SK-N-MC (cell line): ENCODE measurements around the gene EEF1AKMT3.

ENCODE experiments used
- DNase-seq: peaks from one replicate; pipeline ENCODE4 v3.0.0-alpha.2; 2011; ENCODE audit warnings: low read depth, low spot score
- H3K27ac ChIP-seq: fragments of 200-600 bp; sonication (generic); 2 replicates; pipeline ENCODE4 v1.5.1; 2016; ENCODE audit warnings: mixed run types
- H3K36me3 ChIP-seq: fragments of 200-600 bp; sonication (generic); 2 replicates; pipeline ENCODE4 v1.6.1; 2017; ENCODE audit warnings: antibody characterized with exemption, low read length, mixed read lengths; ENCODE audit not compliant: insufficient read depth
- H3K4me3 ChIP-seq: fragments of 200-600 bp; sonication (generic); 2 replicates; pipeline ENCODE4 v1.5.1; 2016
- H3K9ac ChIP-seq: fragments of 200-600 bp; sonication (generic); 2 replicates; pipeline ENCODE4 v1.8.0; 2017; ENCODE audit warnings: mixed run types, mixed read lengths; ENCODE audit not compliant: insufficient read length
- H3K9me3 ChIP-seq: fragments of 200-600 bp; sonication (generic); 2 replicates; pipeline ENCODE4 v1.6.1; 2017; ENCODE audit warnings: low read depth, mild to moderate bottlenecking, antibody characterized with exemption, low read length, moderate library complexity, mixed read lengths
- EZH2 ChIP-seq: fragments of 200-600 bp; sonication (generic); IDR thresholded peaks from one replicate; pipeline ENCODE4 v1.6.1; 2017; ENCODE audit warnings: antibody characterized with exemption
- FOXP2 ChIP-seq: optimal IDR thresholded peaks from 2 replicates; pipeline ENCODE3; 2011; ENCODE audit warnings: mild to moderate bottlenecking, moderate library complexity; ENCODE audit not compliant: insufficient read depth; ENCODE audit errors: extremely low read length, control extremely low read depth
- POLR2AphosphoS5 ChIP-seq: IDR thresholded peaks from 2 replicates; pipeline ENCODE4 v1.6.1; 2012; ENCODE audit warnings: mild to moderate bottlenecking, low read depth, low read length, borderline replicate concordance

EEF1AKMT3 gene

DNA sequence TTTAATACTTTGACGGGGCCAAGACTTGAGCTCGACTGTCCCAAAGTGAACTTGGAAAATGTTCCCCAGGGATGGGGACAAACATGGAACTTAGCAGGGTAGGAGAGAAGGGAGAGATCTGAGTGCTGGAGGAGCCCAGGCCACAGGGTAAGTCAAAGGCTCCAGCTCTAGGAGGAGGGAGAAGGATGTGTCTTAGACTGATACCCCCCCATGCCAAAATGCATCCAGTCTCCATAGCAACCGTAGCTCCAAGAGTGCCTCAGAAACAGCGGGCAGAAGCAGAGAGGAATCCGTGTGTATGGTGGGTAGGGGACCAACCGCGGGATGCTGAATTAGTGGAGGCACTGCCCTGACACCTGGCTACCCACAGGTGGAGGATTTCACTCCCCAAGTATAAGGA lies 33.0 kb upstream of the EEF1AKMT3 start:
- H3K9ac ChIP-seq = no peak overlapping the region
- DNase-seq = no peak
- H3K27ac ChIP-seq = no peak overlapping the region
- no peaks in the 10 kb centered on the region for H3K9me3 ChIP-seq
- no peaks in the 10 kb centered on the region for H3K36me3 ChIP-seq
- no peak for TF ChIP-seq POLR2AphosphoS5
- TF ChIP-seq EZH2 = no peak
- TF ChIP-seq FOXP2 = no peak
- H3K4me3 ChIP-seq = no peak overlapping the region

DNA sequence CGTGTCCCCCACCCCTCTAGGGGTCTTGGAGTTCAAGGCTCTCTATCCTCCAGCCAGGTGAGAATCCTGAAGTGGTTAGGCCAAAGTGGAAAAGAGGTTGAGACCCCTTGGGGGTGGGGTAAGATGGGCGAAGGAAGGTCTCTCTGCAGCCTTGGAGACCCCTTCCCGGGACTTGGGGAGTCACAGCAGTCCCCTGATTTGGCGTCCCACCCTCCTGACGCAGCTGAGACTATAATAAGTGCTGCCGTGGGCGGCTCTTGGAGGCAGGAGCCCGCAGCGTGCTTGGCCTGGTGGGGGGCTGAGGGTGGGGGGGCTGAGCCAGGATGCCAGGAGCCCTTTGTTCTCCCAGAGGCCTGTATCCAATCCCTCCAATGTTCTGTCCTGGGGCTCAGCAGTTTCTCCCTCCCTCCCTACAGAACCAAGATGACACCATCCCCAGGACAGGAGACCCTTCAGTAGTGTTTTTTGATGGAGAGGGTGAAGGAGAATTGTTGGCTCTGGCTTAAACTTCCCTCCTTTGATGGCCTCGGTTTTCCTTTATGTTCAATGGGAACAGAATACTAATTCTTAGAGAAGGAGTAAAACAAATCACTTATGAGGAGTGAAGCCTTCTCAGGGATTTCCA lies 32.4 kb upstream of the EEF1AKMT3 start:
- Histone ChIP-seq H3K36me3 (no peaks in the 10 kb centered on the region), H3K9ac (no peak overlapping the region), H3K4me3 (no peak overlapping the region), H3K9me3 (no peaks in the 10 kb centered on the region), H3K27ac (no peak overlapping the region)
- no peak for DNase-seq
- TF ChIP-seq FOXP2 (no peak), POLR2AphosphoS5 (no peak), EZH2 (no peak)

DNA sequence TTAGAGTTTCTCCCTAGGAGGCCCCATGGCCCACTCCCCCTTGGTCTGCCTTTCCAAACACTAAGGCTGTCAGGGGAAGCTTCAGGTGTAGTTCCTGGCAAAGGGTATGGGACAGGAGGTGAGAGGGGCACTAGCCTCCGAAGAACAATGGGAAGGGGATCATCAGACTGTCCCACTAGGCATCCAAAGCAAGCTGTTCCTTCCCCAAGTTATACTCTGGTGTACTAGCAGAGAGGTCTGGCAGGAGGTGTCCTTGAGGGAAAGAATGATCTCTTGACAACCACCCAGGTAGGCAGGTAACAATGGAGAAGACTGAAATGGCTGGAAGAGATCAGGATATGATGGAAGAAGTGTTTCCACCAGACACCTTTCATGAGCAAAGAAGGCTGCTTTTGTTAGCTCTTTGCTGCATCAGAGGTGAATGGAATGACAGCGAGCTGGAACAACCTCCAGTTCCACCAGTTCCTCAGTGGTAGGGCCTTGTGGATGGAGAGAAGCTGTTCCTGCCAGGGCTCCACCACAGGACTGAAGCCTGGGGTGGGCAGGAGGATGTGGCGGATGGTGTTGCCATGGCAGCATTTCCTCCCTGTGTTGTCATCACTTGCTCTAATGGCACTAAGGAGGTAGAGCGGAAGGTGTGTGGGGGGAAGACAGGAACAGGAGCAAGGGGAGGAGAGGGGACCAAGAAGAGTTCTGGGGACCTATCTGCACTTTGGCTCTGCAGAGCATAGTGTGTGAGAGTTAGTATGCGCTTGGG lies 31.6 kb upstream of the EEF1AKMT3 start:
- Histone ChIP-seq H3K4me3 (no peak overlapping the region), H3K9me3 (no peaks in the 10 kb centered on the region), H3K9ac (no peak overlapping the region), H3K27ac (no peak overlapping the region), H3K36me3 (peaks cover under 1% of the 10 kb centered on the region)
- DNase-seq = no peak
- TF ChIP-seq FOXP2 = no peak
- TF ChIP-seq EZH2 = no peak
- no peak for TF ChIP-seq POLR2AphosphoS5

DNA sequence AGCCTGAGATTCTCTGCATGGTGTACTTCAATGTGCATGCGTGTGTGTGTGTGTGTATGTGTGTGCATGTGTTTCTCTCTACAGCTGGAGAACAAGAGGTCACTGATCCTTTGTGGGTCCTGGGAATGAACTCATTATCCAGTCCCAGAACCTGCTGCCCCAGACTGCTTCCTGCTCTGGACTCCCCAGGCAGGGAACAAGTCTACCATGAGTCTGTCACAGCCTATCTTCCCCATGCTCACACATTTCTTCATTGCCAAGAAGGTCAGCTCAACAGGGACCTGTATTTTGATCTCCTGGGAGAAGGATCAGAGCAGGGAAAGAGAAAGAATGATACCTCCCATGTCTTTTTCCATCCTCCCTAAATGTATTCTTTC lies 31.0 kb upstream of the EEF1AKMT3 start:
- H3K4me3 ChIP-seq = no peak overlapping the region
- H3K9me3 ChIP-seq = no peaks in the 10 kb centered on the region
- no peak overlapping the region for H3K27ac ChIP-seq
- DNase-seq = no peak
- H3K9ac ChIP-seq = no peak overlapping the region
- TF ChIP-seq EZH2 = no peak
- no peak for TF ChIP-seq FOXP2
- TF ChIP-seq POLR2AphosphoS5 = no peak
- H3K36me3 ChIP-seq = peaks cover 6% of the 10 kb centered on the region

DNA sequence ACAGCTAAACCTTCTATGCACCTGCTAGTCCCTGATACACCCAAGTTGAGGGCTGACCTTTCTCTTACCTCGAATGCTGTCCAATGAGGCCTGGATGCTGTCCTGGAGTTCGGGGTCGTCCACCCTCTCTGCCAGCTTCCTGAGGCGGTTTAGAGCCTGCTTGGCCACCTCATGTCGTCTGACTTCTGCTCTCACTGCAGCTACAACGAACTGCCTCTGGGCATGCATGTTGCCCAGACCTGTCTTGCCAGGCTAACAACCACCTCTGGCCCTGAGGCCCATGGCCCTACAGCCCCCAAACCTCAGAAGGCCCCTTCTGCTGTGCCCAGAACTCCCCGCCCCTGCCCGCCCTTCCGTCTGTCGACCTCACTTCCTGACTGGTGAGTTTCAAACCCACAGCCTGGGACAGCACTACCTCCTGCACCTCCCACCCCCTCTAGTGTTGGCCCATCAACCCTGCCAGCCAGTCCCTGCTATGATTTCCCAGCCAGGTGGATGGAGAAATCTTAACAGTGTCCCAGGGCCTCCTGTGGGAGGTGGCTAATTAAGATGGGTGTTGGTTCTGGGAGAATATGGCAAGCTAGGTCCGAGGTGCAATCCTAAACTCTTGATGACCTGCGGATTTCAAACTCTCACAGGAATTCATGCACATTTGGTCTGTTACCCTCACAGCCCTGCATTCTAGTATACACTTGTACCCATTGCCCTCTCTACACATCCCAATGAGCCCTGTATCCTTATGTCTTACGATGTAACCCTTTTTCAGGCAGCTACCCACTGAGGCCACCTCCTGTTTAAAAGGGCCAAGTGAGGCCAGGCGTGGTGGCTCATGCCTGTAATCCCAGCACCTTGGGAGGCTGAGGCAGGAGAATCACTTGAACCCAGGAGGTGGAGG lies 30.3 kb upstream of the EEF1AKMT3 start:
- Histone ChIP-seq H3K36me3 (peaks cover 13% of the 10 kb centered on the region), H3K9ac (no peak overlapping the region), H3K27ac (no peak overlapping the region), H3K4me3 (no peak overlapping the region), H3K9me3 (no peaks in the 10 kb centered on the region)
- TF ChIP-seq EZH2 (no peak), FOXP2 (no peak), POLR2AphosphoS5 (no peak)
- DNase-seq = no peak

DNA sequence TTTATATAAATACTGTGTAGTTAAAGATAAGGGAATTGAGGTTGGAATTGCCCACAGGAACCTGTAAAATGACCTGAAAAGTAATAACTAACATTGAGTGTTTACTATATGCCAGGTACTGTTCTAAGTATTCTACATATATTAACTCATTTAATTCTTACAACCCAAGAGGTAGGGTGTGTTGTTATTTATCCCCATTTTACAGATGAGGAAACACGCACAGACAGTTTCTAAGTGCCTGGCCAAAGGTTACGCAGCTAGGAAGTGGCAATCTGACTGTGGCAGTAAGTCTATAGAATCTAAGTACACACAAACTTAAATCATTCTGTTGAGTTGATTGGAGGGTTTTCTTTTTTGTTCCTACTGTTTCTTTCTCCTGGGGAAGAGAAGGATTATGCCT lies 28.6 kb upstream of the EEF1AKMT3 start:
- TF ChIP-seq FOXP2 (no peak), POLR2AphosphoS5 (no peak), EZH2 (no peak)
- Histone ChIP-seq H3K36me3 (peaks cover 30% of the 10 kb centered on the region), H3K4me3 (peak overlapping the region; percentile 83), H3K9ac (peak overlapping the region; percentile 87), H3K27ac (peak overlapping the region; percentile 96), H3K9me3 (no peaks in the 10 kb centered on the region)
- DNase-seq = no peak

DNA sequence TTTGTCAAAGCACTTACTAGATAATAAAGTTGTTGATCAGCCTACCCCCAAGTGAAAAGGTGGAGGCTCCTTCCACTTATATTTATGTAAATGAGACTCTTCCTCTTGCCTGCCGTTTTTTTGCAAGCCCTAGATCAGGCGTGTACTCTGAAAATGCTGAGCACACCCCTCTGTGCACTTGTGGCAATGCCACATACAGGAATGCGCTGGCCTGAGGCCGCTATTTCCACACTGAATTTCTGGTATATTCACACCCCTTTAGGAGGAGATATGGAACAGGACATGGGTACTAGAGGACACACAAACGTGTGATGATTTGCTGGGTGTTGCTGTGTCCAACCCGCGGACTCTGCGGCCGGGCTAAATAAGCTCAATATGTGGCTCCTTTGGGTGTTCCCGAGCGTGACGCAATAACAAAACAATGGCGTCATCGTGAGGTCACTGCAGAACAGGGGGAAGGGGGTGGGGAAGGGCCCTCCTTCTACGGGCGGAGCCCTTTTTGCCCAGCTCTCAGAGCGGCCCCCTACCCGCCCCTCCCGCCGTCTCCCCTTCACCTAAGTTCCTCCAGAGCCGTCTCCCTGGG lies 28.1 kb upstream of the EEF1AKMT3 start:
- Histone ChIP-seq H3K27ac (peak overlapping the region; percentile 96), H3K36me3 (peaks cover 35% of the 10 kb centered on the region), H3K9me3 (no peaks in the 10 kb centered on the region), H3K9ac (peak overlapping the region; percentile 87), H3K4me3 (peak overlapping the region; percentile 83)
- peak; percentile 40 for DNase-seq
- TF ChIP-seq EZH2 = no peak
